ENCODE results near the gene SLC35F1.

Gene SLC35F1

DNA sequence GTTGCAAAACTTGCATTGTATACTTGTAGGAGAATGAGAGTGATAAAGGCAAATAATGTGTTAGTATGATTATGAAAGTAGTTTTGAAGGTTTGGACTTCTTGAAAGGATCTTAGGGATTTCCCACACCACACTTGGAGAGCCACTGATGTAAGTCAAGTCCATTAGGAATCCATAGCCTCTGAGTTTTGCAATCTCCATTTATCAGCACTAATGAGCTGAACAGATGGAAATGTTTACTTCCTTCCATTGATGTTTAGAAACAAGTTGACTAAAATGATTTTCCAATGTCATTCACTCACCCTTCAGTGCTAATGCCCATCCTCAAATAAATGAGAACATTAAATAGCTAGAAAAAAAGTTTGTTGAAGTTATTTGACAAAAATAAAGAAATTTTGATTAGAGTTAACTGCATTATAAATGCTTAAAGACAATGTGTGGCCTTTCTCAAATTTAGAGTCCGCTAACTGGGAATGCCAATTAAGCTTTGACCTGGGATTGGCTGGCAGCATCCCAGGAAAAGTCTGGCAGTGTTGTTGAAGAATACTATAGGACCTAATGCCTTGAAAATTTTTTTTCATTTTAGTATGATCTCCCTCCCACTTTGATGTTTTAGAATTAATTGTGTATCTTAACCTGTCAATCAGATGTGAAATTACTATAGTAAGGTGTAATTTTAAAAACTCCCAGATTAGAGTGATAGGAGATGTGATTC, 68.0 kb downstream of the SLC35F1 start:
- TF ChIP-seq, protein P1, sequence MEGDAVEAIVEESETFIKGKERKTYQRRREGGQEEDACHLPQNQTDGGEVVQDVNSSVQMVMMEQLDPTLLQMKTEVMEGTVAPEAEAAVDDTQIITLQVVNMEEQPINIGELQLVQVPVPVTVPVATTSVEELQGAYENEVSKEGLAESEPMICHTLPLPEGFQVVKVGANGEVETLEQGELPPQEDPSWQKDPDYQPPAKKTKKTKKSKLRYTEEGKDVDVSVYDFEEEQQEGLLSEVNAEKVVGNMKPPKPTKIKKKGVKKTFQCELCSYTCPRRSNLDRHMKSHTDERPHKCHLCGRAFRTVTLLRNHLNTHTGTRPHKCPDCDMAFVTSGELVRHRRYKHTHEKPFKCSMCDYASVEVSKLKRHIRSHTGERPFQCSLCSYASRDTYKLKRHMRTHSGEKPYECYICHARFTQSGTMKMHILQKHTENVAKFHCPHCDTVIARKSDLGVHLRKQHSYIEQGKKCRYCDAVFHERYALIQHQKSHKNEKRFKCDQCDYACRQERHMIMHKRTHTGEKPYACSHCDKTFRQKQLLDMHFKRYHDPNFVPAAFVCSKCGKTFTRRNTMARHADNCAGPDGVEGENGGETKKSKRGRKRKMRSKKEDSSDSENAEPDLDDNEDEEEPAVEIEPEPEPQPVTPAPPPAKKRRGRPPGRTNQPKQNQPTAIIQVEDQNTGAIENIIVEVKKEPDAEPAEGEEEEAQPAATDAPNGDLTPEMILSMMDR (IDR thresholded peaks at IDR 0.05): no peak

- TF ChIP-seq, protein P1 (IDR thresholded peaks at IDR 0.05): peak; percentile 75
Measured at GRCh38 chr6:117976030-117976651, 69.1 kb downstream of the SLC35F1 start.

- TF ChIP-seq, protein P1 (IDR thresholded peaks at IDR 0.05): no peak
Measured at GRCh38 chr6:117985916-117986315, 78.9 kb downstream of the SLC35F1 start.

GRCh38 chr6:117986396-117986795, 79.3 kb downstream of the SLC35F1 start:
- TF ChIP-seq, protein P1 (IDR thresholded peaks at IDR 0.05): no peak

DNA sequence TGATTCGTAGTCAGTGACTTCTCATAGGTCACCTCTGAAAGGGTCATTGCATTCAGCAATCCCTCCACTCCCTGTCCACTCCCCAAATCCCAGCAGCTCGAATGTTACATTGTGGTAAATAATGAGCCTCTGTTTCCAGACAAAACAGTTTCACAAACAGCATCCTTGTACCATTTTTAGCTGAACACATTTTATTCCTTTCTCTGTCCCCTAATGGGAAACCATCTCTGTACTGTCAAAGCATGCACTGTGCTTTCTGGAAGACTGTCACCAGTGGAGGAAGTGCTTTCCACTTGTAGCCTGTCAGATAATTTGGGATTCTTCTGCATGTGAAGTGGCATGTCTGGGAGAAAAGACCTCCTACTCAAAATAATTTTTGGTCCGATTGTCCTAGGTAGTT, 82.0 kb downstream of the SLC35F1 start:
- TF ChIP-seq, protein P1 (IDR thresholded peaks at IDR 0.05): no peak

- TF ChIP-seq, protein P1 (IDR thresholded peaks at IDR 0.05): no peak
Measured at GRCh38 chr6:117990151-117990550, 83.1 kb downstream of the SLC35F1 start.

GRCh38 chr6:117992856-117993255, 85.8 kb downstream of the SLC35F1 start:
- TF ChIP-seq, protein P1 (IDR thresholded peaks at IDR 0.05): no peak
